ENCODE results near the gene UBE2J2. TPM values are rescaled to one million over a fixed set of nuclear protein-coding genes. Genes with fewer than 3 reads are reported as not detected.

The UBE2J2 gene
- total and polyA plus RNA-seq, 2 of the 8 experiments (the other 6 are each of a cell fraction or from before 2014, with no cell fraction given): 33.6 to 67.9 TPM

DNA sequence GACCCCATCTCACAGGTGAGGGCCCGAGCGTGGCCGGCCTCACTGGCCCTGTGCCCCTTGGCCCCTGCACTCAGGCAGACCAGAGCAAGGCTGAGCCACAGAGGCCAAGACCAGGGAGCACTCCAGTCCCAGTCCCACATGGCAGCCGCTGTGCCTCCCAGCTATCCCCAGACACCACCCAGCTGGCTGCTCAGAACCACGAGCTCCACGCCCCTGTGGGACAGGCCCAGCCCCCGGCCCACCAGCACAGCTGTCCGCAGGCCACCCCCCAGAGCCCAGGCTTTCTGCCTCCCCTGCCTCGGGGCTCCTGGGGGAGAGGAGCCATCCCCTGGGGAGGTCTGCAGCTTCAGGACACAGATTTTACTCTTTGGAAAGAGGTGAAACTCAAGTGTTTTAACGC lies 18.0 kb downstream of the UBE2J2 start:
- no peak overlapping the region for H3K14ac ChIP-seq (ENCODE audit: insufficient read length)
- no peak overlapping the region for H4K5ac ChIP-seq (ENCODE audit: insufficient read length, low read depth, low read length)
- H2AFZ ChIP-seq (ENCODE audit: low read length): no peak overlapping the region
- H3K4ac ChIP-seq (replicated peaks; ENCODE audit: insufficient read length, low read depth, low read length): no peak overlapping the region
- peaks cover 0 to 14% (median 8%) of the 10 kb centered on the region in 4 experiments; a peak in 6 of 7 replicates for H3K4me1 ChIP-seq (replicated peaks in 1 of 4; ENCODE audit: control insufficient read depth in 3 of 4, insufficient read depth in 4 of 4, low read length in 3 of 4)
- no peak overlapping the region for H3K18ac ChIP-seq (ENCODE audit: extremely low read depth, low read length)
- 0 out of 2 replicates have a peak overlapping the region, but pooled peaks have one; percentile 24 for H2BK5ac ChIP-seq (ENCODE audit: low read depth, low read length)
- no peaks in the 10 kb centered on the region for H3K27me3 ChIP-seq (replicated peaks in 1 of 4; ENCODE audit: control insufficient read depth in 3 of 4, extremely low read depth in 1 of 4, insufficient read depth in 3 of 4, low read length in 3 of 4)
- no peak overlapping the region for H3K23ac ChIP-seq (ENCODE audit: insufficient read length)
- no peaks in the 10 kb centered on the region for H3K9me3 ChIP-seq (ENCODE audit: insufficient read depth in 2 of 2, low read depth in 1 of 2, low read length in 1 of 2)
- no peak overlapping the region for H3K56ac ChIP-seq (replicated peaks; ENCODE audit: insufficient read length, low read depth, low read length)
- H4K91ac ChIP-seq (replicated peaks; ENCODE audit: insufficient read length, low read length): no peak overlapping the region
- DNase-seq (ENCODE audit: low read depth in 1 of 2, low spot score in 2 of 2): no peak
- no peak overlapping the region for H2BK15ac ChIP-seq (ENCODE audit: low read length)
- no peak overlapping the region for H2BK120ac ChIP-seq (replicated peaks; ENCODE audit: low read depth, low read length)
- H3K4me2 ChIP-seq (ENCODE audit: insufficient read depth in 1 of 2, low read depth in 2 of 2, low read length in 2 of 2): no peak overlapping the region
- no peak overlapping the region for H2BK12ac ChIP-seq (ENCODE audit: low read depth, low read length)
- H3K27ac ChIP-seq (ENCODE audit: low read depth, low read length): no peak overlapping the region
- peaks cover 8% of the 10 kb centered on the region for H3K79me1 ChIP-seq (ENCODE audit: low read depth, low read length)
- TF ChIP-seq CHD2 (IDR thresholded peaks at IDR 0.05; ENCODE audit: low read length) (no peak), CBX8 (IDR thresholded peaks at IDR 0.05; ENCODE audit: borderline replicate concordance, low read depth, low read length) (no peak), TAF7 (optimal IDR thresholded peaks at IDR 0.05; ENCODE audit: borderline replicate concordance, low read depth, low read length) (no peak), MAFK (IDR thresholded peaks at IDR 0.05; ENCODE audit: low read depth, low read length) (no peak), BACH1 (IDR thresholded peaks at IDR 0.05; ENCODE audit: low read length) (no peak), POLR2A (IDR thresholded peaks at IDR 0.05; ENCODE audit: control extremely low read depth in 1 of 2, low read depth in 2 of 2, low read length in 2 of 2) (no peak), KDM1A (IDR thresholded peaks at IDR 0.05; ENCODE audit: borderline replicate concordance, low read length) (no peak), JUND (IDR thresholded peaks at IDR 0.05; ENCODE audit: low read length) (no peak), NANOG (IDR thresholded peaks at IDR 0.05; ENCODE audit: insufficient read depth, low read depth, low read length, poor library complexity, severe bottlenecking) (no peak), CEBPB (IDR thresholded peaks at IDR 0.05; ENCODE audit: low read depth, low read length) (no peak), NRF1 (IDR thresholded peaks at IDR 0.05; ENCODE audit: low read depth, low read length) (no peak)
- TF ChIP-seq, protein P1, sequence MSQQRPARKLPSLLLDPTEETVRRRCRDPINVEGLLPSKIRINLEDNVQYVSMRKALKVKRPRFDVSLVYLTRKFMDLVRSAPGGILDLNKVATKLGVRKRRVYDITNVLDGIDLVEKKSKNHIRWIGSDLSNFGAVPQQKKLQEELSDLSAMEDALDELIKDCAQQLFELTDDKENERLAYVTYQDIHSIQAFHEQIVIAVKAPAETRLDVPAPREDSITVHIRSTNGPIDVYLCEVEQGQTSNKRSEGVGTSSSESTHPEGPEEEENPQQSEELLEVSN (IDR thresholded peaks at IDR 0.05): no peak
- TF ChIP-seq, protein P2, sequence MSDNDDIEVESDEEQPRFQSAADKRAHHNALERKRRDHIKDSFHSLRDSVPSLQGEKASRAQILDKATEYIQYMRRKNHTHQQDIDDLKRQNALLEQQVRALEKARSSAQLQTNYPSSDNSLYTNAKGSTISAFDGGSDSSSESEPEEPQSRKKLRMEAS (IDR thresholded peaks at IDR 0.05): no peak
- no peak overlapping the region for H2BK20ac ChIP-seq (ENCODE audit: low read length)
- peaks cover 0 to 32% (median 17%) of the 10 kb centered on the region in 4 experiments; a peak in 7 of 8 replicates for H3K36me3 ChIP-seq (ENCODE audit: control insufficient read depth in 2 of 4, insufficient read depth in 4 of 4, low read length in 3 of 4)
- no peak overlapping the region; the same call in 1 of the 2 replicates for H4K8ac ChIP-seq (ENCODE audit: extremely low read depth, insufficient read depth, low read length)
- ChIA-PET POLR2A (ENCODE audit: partially characterized antibody) (no interaction called here), CTCF (ENCODE audit: partially characterized antibody) (interaction anchor here (0.5 to 1.7 kb wide), 4 partner anchors 8 to 36 kb away, joined by 3 to 7 read pairs (median 4); no protein-coding TSS in a partner anchor)
- WGBS, 2 experiments (ENCODE audit: extremely low coverage in 1 of 2, insufficient coverage in 1 of 2, insufficient read length in 1 of 2, insufficient replicate concordance in 2 of 2, low coverage in 1 of 2, low lambda C conversion rate in 2 of 2, missing lambda C conversion rate in 1 of 2): 97% methylated on average over 10 of the region's 10 CpGs; no CpG with 5 or more reads in 1 of the 2 experiments
- peaks cover 7 to 24% of the 10 kb centered on the region in 2 experiments for H4K20me1 ChIP-seq (replicated peaks in 1 of 2; ENCODE audit: control insufficient read depth in 1 of 2, insufficient read depth in 2 of 2, low read length in 2 of 2)
- H3K9ac ChIP-seq (replicated peaks in 1 of 4; ENCODE audit: extremely low read depth in 1 of 4, low read depth in 3 of 4, low read length in 3 of 4): no peak overlapping the region
- H3K23me2 ChIP-seq (ENCODE audit: low read depth, low read length): no peaks in the 10 kb centered on the region
- no peak overlapping the region for H3K4me3 ChIP-seq (ENCODE audit: extremely low read depth in 1 of 4, insufficient read depth in 2 of 4, low read depth in 3 of 4, low read length in 4 of 4)
- no peak for FAIRE-seq
- H2AK5ac ChIP-seq (ENCODE audit: low read depth, low read length): no peak overlapping the region
- peaks cover 0 to 5% of the 10 kb centered on the region in 2 experiments; a peak in 1 of 4 replicates for H3K79me2 ChIP-seq (ENCODE audit: control insufficient read depth in 1 of 2, insufficient read depth in 2 of 2, low read length in 2 of 2)

All from H1 (cell line).